K562 (cell line): Measurements from ENCODE around the gene IDS.

Source experiments
- ATF2 ChIP-seq: sonication (generic); formaldehyde crosslinking; IDR thresholded peaks from 2 replicates; pipeline ENCODE4 v1.8.1; 2022; ENCODE audit warnings: missing genetic modification reagents
- CREB5 ChIP-seq: fragments of 250-450 bp; sonication (Bioruptor Pico); IDR thresholded peaks from 2 replicates; pipeline ENCODE4 v1.5.0; 2020; ENCODE audit warnings: mild to moderate bottlenecking
- CTCF ChIP-seq, 3 experiments: IDR thresholded peaks in 2 of 3; conservative IDR thresholded peaks in 1 of 3; 2 replicates each; pipeline ENCODE4 v1.5.1; 2011 to 2012; ENCODE audit warnings: low read length in 3 of 3, mild to moderate bottlenecking in 3 of 3, control low read depth in 2 of 3, improper control_type of control experiment in 1 of 3, inconsistent platforms in 1 of 3, low read depth in 1 of 3, mixed read lengths in 1 of 3, moderate library complexity in 1 of 3; ENCODE audit not compliant: insufficient read depth in 2 of 3
- EZH2 ChIP-seq: IDR thresholded peaks from 2 replicates; pipeline ENCODE4 v1.6.1; 2012; ENCODE audit warnings: low read depth, mild to moderate bottlenecking, inconsistent platforms, low read length, borderline replicate concordance
- HEY1 ChIP-seq: fragments of 250-450 bp; sonication (Bioruptor Pico); IDR thresholded peaks from 2 replicates; pipeline ENCODE4 v1.5.0; 2020; ENCODE audit warnings: mild to moderate bottlenecking, moderate library complexity, borderline replicate concordance
- HNRNPH1 ChIP-seq: fragments of 200-400 bp; formaldehyde crosslinking; optimal IDR thresholded peaks from 2 replicates; pipeline ENCODE3; 2017; ENCODE audit warnings: low read depth, mild to moderate bottlenecking, low read length, moderate library complexity
- KLF1 ChIP-seq: fragments of 450-650 bp; IDR thresholded peaks from 2 replicates; pipeline ENCODE4 v1.6.1; 2016; ENCODE audit warnings: missing genetic modification characterization, missing compliant biosample characterization
- NR2C1 ChIP-seq, 2 experiments: fragments of 450-650 bp; IDR thresholded peaks; 2 replicates each; pipeline ENCODE4 v1.6.1; 2017; ENCODE audit warnings: mild to moderate bottlenecking in 2 of 2, antibody characterized with exemption in 1 of 2, inconsistent platforms in 1 of 2, missing compliant biosample characterization in 1 of 2, missing genetic modification characterization in 1 of 2
- POLR2A ChIP-seq: fragments of 450-650 bp; conservative IDR thresholded peaks from 2 replicates; pipeline ENCODE4 v1.6.1; 2016
- RBM14 ChIP-seq: fragments of 200-400 bp; formaldehyde crosslinking; IDR thresholded peaks from 2 replicates; pipeline ENCODE4 v1.6.1; 2018; ENCODE audit warnings: low read depth, mild to moderate bottlenecking, low read length, moderate library complexity, borderline replicate concordance; ENCODE audit not compliant: insufficient read depth
- TBL1XR1 ChIP-seq, 2 experiments: IDR thresholded peaks; 2 replicates each; pipeline ENCODE4 v1.6.1; 2012; ENCODE audit warnings: improper control_type of control experiment in 2 of 2, low read length in 2 of 2, mild to moderate bottlenecking in 1 of 2
- ZNF57 ChIP-seq: fragments of 450-650 bp; formaldehyde crosslinking; IDR thresholded peaks from 2 replicates; pipeline ENCODE4 v1.4.0; 2020; ENCODE audit warnings: mild to moderate bottlenecking, moderate library complexity
- ZNF75A ChIP-seq: fragments of 450-650 bp; formaldehyde crosslinking; IDR thresholded peaks from 2 replicates; pipeline ENCODE4 v1.4.0; 2020; ENCODE audit warnings: mild to moderate bottlenecking

GRCh38 chrX:149476513-149476912 is 28.6 kb downstream of the IDS start:
- no peak for TF ChIP-seq HNRNPH1
- no peak for TF ChIP-seq TBL1XR1 (IDR thresholded peaks at IDR 0.05; ENCODE audit: low read length in 2 of 2)
- TF ChIP-seq HEY1 (CRISPR knock-in tag): no peak
- TF ChIP-seq NR2C1 (IDR thresholded peaks at IDR 0.05): no peak
- TF ChIP-seq NR2C1 (tag; IDR thresholded peaks at IDR 0.05): no peak
- no peak for TF ChIP-seq EZH2
- TF ChIP-seq KLF1: no peak
- TF ChIP-seq CTCF (IDR thresholded peaks at IDR 0.05 in 2 of 3, conservative IDR thresholded peaks at IDR 0.05 in 1 of 3; ENCODE audit: insufficient read depth in 2 of 3, low read depth in 1 of 3, low read length in 3 of 3): no peak
- no peak for TF ChIP-seq ZNF57
- TF ChIP-seq RBM14: no peak
- TF ChIP-seq POLR2A: no peak
- no peak for TF ChIP-seq ATF2 (CRISPR knock-in tag)
- no peak for TF ChIP-seq ZNF75A (CRISPR knock-in tag)
- no peak for TF ChIP-seq CREB5 (CRISPR knock-in tag)
